GM18867 (cell line): ENCODE results near the gene DPEP1.
"Not testable (repeated sequence)": the region's sequence is repeated elsewhere in the genome, so short reads cannot be mapped to it uniquely, and the experiment has no call there.

ENCODE experiments used
- ATAC-seq: cut with Tn5 transposase; IDR thresholded peaks from one replicate; pipeline ENCODE4 v1.9.1; 2021; ENCODE audit warnings: mild to moderate bottlenecking, moderate library complexity; ENCODE audit not compliant: unreplicated experiment

DPEP1 gene

DNA sequence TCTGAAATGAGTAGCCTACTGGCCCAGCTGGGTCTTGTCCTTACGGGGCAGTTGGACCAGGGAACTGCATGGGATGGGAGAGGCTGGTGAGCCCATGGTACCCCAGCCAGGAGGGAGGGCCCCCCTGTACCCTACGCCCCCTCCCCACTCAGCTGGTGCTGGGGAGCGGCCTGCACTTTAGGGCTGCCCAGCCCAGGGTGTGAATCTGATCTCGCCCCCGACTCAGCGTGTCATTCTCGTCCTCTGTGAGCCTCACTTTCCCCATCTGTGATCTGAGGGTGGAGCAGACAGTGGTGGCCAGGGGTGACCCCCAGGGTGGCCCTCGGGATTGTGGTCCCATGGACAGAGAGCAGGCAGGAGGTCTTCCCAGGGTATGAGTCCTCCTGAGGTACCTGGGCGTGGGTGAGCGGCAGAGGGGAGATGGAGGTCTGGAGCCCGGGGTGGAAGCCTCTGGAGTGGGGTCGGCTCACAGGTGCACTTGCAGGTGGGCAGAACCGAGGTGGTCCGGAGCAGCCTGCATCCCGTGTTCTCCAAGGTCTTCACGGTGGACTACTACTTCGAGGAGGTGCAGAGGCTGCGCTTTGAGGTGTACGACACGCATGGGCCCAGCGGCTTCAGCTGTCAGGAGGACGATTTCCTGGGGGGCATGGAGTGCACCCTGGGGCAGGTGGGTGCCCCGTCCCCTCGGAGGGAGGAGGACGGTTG, 36.2 kb upstream of the DPEP1 start:
- no peak for ATAC-seq

DNA sequence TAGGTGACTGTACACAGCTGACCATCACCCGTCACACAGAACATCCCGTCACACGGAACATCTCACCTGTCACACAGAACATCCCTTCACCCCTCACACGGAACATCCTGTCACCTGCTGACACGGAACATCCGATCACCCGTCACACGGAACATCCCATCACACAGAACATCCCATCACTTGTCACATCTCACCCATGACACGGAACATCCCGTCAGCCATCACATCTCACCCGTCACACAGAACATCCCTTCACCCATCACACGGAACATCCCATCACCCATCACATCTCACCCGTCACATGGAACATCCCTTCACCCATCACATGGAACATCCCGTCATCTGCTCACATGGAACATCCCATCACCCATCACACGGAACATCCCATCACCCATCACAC, 34.1 kb upstream of the DPEP1 start:
- no peak for ATAC-seq

DNA sequence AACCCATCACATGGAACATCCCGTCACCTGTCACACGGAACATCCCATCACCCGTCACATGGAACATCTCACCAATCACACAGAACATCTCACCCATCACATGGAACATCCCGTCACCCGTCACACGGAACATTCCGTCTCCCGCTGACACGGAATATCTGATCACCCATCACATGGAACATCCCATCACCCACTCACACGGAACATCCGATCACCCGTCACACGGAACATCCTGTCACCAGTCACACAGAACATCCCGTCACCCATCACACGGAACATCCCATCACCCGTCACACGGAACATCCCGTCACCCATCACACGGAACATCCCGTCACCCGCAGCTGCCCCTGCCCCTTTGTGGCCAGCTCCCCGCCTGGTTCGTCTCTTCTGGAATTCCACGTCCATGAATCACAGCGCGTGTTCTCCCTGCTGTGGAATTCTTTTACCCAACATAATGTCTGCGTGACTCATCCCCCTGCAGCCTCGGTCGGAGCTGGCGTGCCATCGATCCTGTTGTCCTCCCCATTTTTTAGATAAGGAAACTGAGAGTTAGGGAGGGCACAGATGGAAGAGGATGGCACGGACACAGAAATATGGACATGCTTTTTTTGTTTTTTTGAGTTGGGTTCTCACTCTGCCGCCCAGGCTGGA, 32.3 kb upstream of the DPEP1 start:
- no peak for ATAC-seq

DNA sequence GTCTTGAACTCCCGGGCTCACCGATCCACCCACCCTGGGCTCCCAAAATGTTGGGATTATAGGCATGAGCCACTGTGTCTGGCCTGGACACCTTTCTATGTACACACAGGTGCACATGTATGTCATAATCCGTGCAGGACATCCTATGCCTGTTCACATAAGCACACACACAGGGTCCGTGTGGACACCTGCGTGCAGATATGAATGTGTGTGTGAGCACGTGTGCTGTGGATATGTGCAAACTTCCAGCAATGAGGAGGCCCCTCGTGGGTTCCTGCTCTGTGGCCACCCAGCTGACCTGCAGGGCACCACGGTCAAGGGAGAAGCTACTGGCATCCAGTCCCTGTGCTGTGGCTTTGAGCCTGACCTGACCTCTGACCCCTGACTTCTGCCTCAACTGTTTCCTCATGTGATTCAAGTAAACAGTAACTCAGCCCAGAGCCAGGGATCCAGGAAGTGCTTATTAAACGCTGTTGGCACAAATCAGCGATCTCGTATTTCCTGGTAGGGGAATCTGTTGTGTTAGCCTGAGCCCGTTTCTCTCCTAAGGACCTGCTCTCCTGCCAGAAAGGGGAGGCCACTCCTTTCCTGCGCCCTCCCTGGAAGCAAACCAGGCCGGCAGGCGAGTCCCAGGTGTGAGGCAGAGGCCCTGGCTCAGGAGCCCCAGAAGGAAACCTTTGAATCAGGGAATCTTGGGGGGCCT, 31.4 kb upstream of the DPEP1 start:
- no peak for ATAC-seq

DNA sequence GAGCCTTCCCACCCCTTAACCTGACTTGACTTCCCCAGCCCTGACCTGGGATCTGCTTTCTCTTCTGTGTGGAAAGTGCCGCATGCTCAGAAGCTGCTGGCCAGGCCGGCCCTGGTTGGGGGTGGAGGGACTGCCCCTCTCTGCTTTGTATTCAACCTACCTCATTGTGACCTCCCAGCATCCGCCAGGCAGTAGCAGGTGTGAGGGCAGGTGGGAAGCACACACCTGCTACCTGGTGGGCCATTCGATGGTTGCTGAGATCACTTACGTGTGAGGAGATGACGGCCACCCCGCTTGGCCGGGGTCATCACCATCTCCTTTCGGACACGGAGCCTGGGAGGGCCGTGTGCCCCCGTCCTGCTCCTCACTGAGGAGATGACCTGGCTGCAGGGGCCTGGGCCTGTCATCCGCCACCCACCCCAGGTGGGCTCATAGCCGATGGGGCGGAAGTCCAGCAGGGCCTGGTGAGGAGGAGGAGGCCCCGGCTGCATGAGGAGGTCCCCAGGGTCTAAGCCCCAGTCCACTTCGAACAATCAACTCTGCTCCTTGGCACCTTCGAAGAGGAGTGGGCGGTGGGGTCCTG, 30.7 kb upstream of the DPEP1 start:
- no peak for ATAC-seq

DNA sequence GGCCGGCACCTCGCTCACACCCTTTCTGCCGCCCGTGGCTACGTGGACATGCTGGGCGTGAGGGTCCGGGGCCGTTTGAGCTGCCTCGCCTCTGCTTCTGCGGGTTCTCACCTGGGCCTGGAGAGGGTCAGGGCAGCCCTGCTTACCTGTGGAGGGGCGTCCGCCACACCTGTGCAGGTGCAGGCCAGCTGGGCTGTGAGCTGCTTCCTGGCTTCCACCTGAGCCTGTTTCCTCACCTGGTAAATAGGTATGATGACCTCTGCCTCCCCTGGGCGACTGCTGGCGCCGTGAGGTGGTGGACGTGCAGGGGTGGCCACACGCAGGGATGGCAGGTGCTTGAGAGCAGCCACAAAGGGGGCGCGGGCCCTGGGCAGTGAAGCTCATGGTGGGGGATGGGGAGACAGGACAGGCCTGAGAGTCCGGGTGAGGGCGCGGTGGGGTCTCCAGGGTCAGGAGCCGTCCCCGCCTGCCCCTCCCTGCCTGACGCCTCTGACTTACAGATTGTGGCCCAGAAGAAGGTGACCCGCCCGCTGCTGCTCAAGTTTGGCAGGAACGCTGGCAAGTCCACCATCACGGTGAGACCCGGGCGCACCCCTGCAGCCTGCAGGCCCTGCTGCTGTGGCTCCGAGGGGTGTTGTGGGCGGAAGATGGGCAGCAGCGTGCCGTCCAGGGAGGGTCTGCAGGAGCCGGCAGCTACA, 30.1 kb upstream of the DPEP1 start:
- ATAC-seq = no peak

DNA sequence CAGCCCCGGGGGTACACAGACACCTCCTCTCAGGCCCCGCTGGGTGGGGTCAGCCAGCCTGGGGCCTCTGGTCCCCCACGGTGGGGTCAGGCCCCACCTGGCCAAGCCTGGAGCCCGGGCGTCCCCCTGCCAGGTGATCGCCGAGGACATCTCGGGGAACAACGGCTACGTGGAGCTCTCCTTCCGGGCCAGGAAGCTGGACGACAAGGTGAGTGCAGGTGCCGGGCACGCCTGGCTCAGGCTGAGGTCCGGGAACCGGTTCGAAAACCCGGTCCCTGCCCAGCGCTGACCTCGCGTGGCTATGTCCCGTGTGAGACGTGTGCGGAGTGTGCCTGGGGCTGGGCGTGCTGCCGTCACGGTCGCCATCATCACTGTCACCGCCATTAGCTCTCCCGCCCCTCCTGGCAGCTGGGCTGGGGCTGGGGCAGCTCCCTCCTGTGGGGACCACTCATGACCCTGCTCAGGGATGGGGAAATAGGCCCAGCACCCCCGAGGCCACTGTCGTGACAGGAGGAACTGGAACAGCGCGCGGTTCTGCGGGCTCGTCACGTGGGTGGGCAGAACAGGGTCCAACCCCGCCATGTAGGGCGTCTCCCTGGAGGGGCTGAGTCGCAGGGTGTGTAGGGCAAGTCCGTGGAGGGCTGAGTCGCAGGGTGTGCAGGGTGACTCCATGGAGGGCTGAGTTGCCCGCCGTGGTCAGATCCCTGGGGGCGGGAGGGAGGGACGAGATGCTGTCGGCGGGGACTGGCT, 29.4 kb upstream of the DPEP1 start:
- ATAC-seq = no peak

DNA sequence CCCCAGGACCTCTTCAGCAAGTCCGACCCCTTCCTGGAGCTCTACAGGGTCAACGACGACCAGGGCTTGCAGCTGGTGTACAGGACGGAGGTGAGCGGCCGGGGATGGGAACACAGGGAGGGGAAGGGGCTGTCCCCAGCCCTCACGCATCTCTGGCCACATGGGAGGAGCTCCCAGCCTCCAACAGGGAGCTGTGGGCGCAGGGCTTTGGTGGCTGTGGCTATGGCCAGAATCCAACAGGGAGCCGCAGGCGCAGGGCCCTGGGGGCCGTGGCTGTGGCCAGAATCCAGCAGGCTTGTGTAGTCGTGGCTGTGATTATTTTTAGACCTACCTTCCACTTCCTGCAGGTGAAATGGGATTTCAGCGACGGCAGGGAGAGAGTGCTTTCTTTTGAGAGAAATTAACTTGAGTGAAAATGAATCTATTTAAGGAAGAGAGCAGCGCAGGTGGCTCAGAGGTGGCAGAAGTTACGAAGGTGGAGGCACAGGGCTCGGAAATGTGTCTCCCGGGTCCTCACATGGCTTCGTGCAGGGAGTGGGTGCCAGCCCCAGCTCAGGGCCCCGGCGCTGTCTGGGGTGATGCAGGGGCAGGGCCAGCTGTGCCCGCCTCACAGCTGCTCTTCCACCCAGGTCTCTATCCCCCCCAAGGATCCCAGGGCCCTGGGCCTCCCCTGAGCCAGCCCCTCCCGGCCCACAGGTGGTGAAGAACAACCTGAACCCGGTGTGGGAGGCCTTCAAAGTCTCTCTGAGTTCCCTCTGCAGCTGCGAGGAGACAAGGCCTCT, 28.5 kb upstream of the DPEP1 start:
- ATAC-seq = no peak

DNA sequence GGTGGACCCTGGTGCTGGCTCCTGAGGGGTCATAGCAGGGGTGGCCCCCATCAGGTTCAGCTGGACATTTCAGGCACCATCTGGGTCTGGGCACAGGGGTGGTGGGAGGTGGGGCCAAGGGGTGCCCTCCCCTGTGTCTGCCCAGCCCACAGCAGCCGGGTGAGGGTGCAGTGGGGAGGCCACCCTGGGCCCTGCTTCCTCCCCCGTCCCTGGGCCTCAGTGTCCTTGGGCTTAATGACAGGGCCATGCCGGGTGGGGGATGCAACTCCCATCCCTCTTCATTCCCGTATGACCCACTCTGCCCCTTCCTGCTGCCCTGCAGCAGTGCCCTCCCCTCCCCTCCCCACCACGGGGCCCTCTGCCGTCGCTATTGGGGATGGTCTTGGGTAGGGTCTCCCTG, 27.2 kb upstream of the DPEP1 start:
- ATAC-seq = no peak

DNA sequence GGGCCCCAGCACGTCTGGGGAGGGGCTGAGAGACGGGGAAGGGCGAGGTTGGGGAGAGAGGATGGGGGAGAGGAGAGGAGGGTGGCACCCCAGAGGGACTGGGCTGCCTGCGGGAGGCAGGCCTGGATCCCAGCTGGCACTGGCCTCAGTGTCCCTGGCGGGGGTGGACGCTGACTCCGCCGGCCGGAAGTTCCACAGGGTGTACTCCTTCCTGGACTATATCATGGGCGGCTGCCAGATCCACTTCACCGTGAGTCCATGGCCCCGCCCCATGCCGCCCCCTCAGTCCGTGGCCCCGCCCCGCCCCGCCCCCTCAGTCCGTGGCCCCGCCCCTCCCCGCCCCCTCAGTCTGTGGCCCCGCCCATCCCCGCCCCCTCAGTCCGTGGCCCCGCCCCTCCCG, 26.6 kb upstream of the DPEP1 start:
- no peak for ATAC-seq

DNA sequence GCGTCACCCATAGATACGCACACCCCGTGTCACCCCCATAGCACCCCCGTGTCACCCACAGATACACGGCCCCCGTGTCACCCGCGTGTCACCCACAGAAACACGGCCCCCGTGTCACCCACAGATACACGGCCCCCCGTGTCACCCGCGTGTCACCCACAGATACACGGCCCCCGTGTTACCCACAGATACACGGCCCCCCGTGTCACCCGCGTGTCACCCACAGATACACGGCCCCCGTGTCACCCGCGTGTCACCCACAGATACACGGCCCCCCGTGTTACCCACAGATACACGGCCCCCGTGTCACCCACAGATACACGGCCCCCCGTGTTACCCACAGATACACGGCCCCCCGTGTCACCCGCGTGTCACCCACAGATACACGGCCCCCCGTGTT, 25.8 kb upstream of the DPEP1 start:
- ATAC-seq = not testable (repeated sequence)

DNA sequence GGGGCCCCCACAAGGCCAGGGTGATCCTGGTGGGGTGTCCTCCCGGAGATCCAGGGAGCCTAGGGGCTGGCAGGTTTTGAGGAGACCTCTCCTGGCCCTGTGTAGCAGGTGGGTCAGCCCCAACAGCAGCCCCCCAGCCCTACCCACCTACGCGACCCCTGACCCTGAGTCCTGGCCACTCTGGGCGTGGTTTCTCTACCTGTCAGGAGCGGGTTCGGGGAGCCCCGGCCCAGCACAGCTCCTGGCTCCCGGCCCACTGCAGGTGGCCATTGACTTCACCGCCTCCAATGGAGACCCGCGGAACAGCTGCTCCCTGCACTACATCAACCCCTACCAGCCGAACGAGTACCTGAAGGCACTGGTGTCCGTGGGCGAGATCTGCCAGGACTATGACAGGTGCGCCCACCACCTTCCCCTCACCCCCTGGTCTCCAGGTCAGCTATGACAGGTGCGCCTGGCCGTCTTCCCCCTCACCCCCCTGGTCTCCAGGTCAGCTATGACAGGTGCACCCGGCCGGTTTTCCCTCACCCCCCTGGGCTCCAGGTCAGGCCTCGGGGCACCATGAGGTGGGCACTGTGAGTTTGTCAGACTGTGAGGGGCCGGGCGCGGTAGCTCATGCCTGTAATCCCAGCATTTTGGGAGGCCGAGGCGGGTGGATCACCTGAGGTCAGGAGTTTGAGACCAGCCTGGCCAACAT, 24.9 kb upstream of the DPEP1 start:
- no peak for ATAC-seq

DNA sequence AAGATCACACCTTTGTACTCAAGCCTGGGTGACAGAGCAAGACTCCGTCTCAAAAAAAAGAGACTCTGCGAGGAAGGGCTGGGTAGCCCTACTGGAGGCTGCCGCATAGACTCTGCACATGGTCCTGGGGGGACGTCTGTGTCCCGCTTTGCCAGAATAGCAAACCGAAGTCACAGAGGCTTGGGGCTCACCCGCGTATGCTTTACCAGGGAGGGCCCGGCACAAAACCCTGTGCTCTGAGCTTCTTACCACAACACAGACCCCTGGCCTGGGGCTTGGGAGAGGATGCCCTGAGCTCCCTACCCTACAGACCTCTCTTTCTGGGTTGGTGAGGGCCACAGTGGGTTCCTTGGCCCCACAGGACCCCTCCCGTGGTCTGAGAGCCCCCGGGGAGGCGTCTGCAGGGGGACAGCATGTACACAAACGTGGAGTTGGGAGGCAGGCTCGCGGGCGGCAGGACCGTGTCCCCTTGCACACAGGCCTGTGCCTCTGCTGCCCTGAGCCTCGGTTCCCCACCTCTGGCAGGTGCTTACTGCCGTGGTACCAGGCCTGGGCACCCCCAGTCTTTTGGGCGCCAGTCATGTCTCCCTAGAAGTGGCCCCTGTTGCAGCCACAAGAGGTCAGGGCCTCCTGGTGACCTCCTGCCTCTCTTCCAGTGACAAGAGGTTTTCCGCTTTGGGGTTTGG, 24.1 kb upstream of the DPEP1 start:
- no peak for ATAC-seq

DNA sequence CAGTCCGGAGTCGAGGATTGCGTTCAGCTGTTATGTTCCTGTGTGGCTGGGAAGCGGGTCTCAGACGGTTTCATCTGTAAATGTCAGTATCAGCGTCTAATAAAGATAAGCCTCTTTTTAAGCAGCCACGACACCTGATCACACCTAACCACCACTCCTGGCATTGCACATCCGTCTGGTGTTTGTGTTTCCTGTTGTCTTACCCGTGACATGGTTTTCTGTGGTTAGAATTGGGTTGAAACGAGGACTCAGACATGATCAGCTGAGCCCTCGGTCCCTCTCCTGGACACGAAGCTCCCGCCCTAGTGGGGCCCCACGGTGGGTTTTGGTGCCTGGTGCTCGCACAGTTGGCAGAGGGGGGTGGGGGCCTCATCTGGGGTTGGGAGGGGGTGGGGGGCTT, 19.6 kb upstream of the DPEP1 start:
- ATAC-seq = no peak

DNA sequence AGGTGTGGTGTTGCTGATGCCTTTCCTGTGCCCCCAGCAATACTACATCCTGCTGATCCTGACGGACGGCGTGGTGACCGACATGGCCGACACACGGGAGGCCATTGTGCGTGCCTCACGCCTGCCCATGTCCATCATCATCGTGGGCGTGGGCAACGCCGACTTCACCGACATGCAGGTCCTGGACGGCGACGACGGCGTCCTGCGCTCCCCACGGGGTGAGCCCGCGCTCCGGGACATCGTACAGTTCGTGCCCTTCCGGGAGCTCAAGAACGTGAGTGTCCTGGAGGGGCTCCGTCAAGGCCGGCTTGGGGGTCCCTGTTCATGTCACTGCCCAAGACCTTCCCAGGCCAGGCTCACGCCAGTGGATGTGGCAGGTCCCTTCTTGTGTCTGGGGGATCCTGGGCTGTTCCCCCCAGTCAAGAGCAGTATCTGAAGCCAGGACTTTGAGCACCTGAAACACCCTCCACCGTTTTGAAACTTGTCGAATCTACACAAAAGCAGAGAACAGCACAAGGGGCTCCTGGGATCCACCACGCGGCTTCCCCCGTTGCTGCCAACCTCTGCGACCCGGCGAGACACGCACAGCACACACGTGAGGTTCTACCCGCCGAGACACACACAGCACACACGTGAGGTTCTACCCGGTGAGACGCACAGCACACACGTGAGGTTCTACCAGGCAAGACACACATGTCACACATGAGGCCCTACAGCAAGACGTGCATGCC, 17.9 kb upstream of the DPEP1 start:
- ATAC-seq = no peak

DNA sequence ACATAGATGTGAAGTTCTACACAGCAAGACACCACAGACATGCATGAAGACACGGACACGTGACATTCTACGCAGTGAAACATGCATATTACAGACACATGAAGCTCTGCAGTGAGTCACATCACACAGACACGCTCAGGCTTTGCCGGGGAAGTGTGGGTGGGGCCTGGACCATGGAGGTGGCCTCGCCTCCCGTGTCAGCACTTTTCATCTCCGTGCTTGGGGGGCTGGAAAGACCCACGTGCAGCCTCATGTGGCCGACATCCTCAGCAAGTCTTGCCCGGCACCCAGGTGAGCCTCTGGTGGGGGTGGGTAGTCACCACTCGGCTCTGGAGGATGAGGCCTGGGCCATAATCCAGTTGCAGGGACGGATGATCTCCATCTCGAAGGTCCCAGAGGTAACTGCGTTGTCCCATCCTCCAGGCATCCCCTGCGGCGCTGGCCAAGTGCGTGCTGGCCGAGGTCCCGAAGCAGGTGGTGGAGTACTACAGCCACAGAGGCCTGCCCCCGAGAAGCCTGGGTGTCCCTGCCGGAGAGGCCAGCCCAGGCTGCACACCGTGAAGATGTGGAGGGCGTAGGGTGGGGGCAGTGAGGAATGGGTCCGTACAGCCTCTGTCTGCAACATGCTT, 17.3 kb upstream of the DPEP1 start:
- ATAC-seq = no peak

DNA sequence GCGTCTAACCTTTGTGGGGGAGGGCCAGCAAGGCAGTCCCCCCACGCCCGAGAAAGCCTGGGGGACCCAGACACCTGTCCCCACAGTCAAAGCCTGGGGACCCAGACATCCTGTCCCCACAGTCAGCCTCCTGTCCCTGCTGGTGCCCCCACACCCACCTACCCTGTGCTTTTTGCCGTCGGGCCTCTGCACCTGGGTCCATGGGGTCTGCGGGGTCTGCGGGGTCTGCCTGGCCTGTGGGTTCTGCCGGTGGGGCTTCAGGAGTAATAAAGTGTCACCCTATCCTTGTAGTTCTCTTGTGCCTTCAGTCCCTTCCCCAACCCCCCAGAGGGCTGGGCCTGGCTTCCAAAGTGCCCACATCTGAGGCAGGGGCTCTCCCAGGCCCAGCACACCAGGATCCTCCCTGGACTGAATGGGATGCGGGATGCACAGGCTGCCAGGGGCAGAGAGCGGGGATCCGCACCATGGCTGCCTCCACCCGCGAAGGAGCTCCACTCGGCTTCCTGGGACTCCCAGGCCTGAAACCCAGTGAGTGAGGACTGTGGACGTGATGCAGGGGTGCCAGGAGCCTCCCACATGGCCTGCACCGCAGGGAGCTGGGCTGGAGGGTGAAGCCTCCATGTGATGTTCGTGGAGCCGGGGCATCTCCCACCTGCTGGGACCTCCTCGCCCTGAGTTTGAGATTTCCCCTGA, 16.3 kb upstream of the DPEP1 start:
- ATAC-seq = no peak
